ENCODE data around the gene KLHL13. TPM values are rescaled to one million over a fixed set of nuclear protein-coding genes. Genes with fewer than 3 reads are reported as not detected.

The KLHL13 gene
- total and polyA plus RNA-seq, 10 of the 15 experiments (the other 5 are each of a cell fraction or from before 2014, with no cell fraction given) = 8.2 to 34.1 (median 13.8) TPM

GRCh38 chrX:117871796-117872195, 244.8 kb downstream of the KLHL13 start:
- ChIA-PET SMC1A (ENCODE audit: uncharacterized antibody, unreplicated experiment) (no interaction called here), CTCF (no interaction called here), POLR2A (no interaction called here), RAD21 (ENCODE audit: unreplicated experiment) (no interaction called here)
- Histone ChIP-seq H3K27ac (ENCODE audit: control insufficient read depth, insufficient read depth) (no peak overlapping the region), H3K27me3 (replicated peaks in 1 of 2; ENCODE audit: control insufficient read depth in 2 of 2, insufficient read depth in 2 of 2, low read length in 1 of 2) (no peaks in the 10 kb centered on the region), H3K4me2 (ENCODE audit: control insufficient read depth, insufficient read depth) (no peak overlapping the region), H2AFZ (ENCODE audit: control insufficient read depth, low read depth, low read length) (no peak overlapping the region), H3K9me3 (replicated peaks; ENCODE audit: control insufficient read depth, insufficient read depth, low read length) (no peaks in the 10 kb centered on the region; the same call in 2 of the 3 replicates), H3K4me1 (ENCODE audit: control insufficient read depth, insufficient read depth, low read length) (no peaks in the 10 kb centered on the region), H4K20me1 (ENCODE audit: control insufficient read depth, insufficient read depth) (no peaks in the 10 kb centered on the region), H3K36me3 (ENCODE audit: control insufficient read depth in 2 of 2, insufficient read depth in 2 of 2, low read length in 1 of 2) (no peaks in the 10 kb centered on the region), H3K79me2 (ENCODE audit: control insufficient read depth, insufficient read depth, low read length) (no peaks in the 10 kb centered on the region), H3K4me3 (no peak overlapping the region), H3K9ac (ENCODE audit: control insufficient read depth, insufficient read depth, low read length) (no peak overlapping the region)
- in situ Hi-C loops (cut with MboI) (no loop called here), intact Hi-C loops (cut with micrococcal nuclease; ENCODE audit: unreplicated experiment) (no loop called here)
- TF ChIP-seq, protein P1, sequence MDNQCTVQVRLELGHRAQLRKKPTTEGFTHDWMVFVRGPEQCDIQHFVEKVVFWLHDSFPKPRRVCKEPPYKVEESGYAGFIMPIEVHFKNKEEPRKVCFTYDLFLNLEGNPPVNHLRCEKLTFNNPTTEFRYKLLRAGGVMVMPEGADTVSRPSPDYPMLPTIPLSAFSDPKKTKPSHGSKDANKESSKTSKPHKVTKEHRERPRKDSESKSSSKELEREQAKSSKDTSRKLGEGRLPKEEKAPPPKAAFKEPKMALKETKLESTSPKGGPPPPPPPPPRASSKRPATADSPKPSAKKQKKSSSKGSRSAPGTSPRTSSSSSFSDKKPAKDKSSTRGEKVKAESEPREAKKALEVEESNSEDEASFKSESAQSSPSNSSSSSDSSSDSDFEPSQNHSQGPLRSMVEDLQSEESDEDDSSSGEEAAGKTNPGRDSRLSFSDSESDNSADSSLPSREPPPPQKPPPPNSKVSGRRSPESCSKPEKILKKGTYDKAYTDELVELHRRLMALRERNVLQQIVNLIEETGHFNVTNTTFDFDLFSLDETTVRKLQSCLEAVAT (IDR thresholded peaks at IDR 0.05) = no peak
- no peak for TF ChIP-seq EP300 (IDR thresholded peaks at IDR 0.05; ENCODE audit: borderline replicate concordance in 1 of 2, control insufficient read depth in 1 of 2, low read depth in 2 of 2, low read length in 2 of 2)
- TF ChIP-seq, protein P2, sequence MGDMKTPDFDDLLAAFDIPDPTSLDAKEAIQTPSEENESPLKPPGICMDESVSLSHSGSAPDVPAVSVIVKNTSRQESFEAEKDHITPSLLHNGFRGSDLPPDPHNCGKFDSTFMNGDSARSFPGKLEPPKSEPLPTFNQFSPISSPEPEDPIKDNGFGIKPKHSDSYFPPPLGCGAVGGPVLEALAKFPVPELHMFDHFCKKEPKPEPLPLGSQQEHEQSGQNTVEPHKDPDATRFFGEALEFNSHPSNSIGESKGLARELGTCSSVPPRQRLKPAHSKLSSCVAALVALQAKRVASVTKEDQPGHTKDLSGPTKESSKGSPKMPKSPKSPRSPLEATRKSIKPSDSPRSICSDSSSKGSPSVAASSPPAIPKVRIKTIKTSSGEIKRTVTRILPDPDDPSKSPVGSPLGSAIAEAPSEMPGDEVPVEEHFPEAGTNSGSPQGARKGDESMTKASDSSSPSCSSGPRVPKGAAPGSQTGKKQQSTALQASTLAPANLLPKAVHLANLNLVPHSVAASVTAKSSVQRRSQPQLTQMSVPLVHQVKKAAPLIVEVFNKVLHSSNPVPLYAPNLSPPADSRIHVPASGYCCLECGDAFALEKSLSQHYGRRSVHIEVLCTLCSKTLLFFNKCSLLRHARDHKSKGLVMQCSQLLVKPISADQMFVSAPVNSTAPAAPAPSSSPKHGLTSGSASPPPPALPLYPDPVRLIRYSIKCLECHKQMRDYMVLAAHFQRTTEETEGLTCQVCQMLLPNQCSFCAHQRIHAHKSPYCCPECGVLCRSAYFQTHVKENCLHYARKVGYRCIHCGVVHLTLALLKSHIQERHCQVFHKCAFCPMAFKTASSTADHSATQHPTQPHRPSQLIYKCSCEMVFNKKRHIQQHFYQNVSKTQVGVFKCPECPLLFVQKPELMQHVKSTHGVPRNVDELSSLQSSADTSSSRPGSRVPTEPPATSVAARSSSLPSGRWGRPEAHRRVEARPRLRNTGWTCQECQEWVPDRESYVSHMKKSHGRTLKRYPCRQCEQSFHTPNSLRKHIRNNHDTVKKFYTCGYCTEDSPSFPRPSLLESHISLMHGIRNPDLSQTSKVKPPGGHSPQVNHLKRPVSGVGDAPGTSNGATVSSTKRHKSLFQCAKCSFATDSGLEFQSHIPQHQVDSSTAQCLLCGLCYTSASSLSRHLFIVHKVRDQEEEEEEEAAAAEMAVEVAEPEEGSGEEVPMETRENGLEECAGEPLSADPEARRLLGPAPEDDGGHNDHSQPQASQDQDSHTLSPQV (IDR thresholded peaks at IDR 0.05) = no peak
- no peak for TF ChIP-seq MEF2B (IDR thresholded peaks at IDR 0.05; ENCODE audit: partially characterized antibody, poor library complexity, severe bottlenecking)
- TF ChIP-seq SMC3 (IDR thresholded peaks at IDR 0.05; ENCODE audit: borderline replicate concordance, low read length) = no peak
- TF ChIP-seq, protein P3, sequence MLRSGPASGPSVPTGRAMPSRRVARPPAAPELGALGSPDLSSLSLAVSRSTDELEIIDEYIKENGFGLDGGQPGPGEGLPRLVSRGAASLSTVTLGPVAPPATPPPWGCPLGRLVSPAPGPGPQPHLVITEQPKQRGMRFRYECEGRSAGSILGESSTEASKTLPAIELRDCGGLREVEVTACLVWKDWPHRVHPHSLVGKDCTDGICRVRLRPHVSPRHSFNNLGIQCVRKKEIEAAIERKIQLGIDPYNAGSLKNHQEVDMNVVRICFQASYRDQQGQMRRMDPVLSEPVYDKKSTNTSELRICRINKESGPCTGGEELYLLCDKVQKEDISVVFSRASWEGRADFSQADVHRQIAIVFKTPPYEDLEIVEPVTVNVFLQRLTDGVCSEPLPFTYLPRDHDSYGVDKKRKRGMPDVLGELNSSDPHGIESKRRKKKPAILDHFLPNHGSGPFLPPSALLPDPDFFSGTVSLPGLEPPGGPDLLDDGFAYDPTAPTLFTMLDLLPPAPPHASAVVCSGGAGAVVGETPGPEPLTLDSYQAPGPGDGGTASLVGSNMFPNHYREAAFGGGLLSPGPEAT (IDR thresholded peaks at IDR 0.05; ENCODE audit: low read depth) = no peak
- no peak for TF ChIP-seq ZNF274 (IDR thresholded peaks at IDR 0.05; ENCODE audit: insufficient read depth, insufficient read length)
- no peak for TF ChIP-seq ESRRA (IDR thresholded peaks at IDR 0.05; ENCODE audit: low read length)
- no peak for TF ChIP-seq CBX3 (IDR thresholded peaks at IDR 0.05; ENCODE audit: borderline replicate concordance, low read depth)
- TF ChIP-seq, protein P4, sequence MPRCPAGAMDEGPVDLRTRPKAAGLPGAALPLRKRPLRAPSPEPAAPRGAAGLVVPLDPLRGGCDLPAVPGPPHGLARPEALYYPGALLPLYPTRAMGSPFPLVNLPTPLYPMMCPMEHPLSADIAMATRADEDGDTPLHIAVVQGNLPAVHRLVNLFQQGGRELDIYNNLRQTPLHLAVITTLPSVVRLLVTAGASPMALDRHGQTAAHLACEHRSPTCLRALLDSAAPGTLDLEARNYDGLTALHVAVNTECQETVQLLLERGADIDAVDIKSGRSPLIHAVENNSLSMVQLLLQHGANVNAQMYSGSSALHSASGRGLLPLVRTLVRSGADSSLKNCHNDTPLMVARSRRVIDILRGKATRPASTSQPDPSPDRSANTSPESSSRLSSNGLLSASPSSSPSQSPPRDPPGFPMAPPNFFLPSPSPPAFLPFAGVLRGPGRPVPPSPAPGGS (IDR thresholded peaks at IDR 0.05; ENCODE audit: borderline replicate concordance, insufficient read depth, low read depth, low read length, poor library complexity, severe bottlenecking) = no peak
- no peak for TF ChIP-seq IRF4 (IDR thresholded peaks at IDR 0.05; ENCODE audit: low read depth, low read length)
- TF ChIP-seq SUZ12 (IDR thresholded peaks at IDR 0.05; ENCODE audit: unreplicated experiment) = no peak
- no peak for TF ChIP-seq NBN (IDR thresholded peaks at IDR 0.05)
- no peak for TF ChIP-seq NFYA (IDR thresholded peaks at IDR 0.05; ENCODE audit: borderline replicate concordance, low read depth, low read length)
- 0% methylated on average over 1 of the region's 1 CpG for WGBS (ENCODE audit: insufficient coverage, insufficient replicate concordance, low lambda C conversion rate, missing lambda C conversion rate)
- BruUV-seq (replicated peaks) = no TSS peak
- DNase-seq (ENCODE audit: low read depth, low spot score) = no peak
- FAIRE-seq = no peak
- ATAC-seq = no peak

Measured in GM12878 (cell line).